ENCODE measurements around the gene TUBB1.

DNA sequence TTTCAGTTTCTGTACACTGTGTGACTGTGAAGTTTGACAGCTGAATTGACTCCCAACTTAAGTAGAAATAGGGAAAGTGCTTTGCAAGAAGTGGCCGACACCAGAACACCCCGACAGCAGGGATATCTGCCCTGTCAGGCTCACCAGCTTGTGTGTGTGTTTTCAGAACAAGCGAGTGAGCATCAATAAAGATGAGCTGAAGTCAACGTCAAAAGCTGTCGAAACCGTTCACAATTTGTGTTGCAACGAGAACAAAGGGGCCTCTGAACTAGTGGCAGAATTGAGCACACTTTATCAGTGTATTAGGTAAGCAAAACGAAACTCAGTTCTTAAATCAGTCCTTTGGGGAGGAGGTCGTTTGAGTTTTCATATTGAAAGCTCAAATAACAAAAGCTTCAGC is 27.5 kb upstream of the TUBB1 start:
- TF ChIP-seq EZH2 (IDR thresholded peaks at IDR 0.05; ENCODE audit: borderline replicate concordance, low read depth, low read length, severe bottlenecking) (no peak), CTCF (IDR thresholded peaks at IDR 0.05; ENCODE audit: borderline replicate concordance, extremely low read depth, low read length, poor library complexity, severe bottlenecking) (no peak)

All from DND-41 (cell line).